Spleen (tissue), 11 donors: ENCODE measurements around the gene HAGH. TPM values are rescaled to one million over a fixed set of nuclear protein-coding genes. Genes with fewer than 3 reads are reported as not detected.

Source experiments
- DNase-seq: peaks from one replicate; pipeline ENCODE4 v3.0.0-alpha.2; 2020
- H3K27ac ChIP-seq, 8 donors: fragments of 200-600 bp; sonication (generic) in 7 of 8; 1 replicate in 4 of 8; 2 replicates in 4 of 8; pipeline versions ENCODE4 v1.5.0 to v1.8.0; 2016 to 2021; ENCODE audit warnings: inconsistent platforms in 4 of 8, mild to moderate bottlenecking in 4 of 8, moderate library complexity in 1 of 8
- H3K27me3 ChIP-seq, 7 donors: fragments of 200-600 bp; sonication (generic) in 6 of 7; replicated peaks in 1 of 7; 1 replicate in 4 of 7; 2 replicates in 3 of 7; pipeline versions ENCODE4 v1.5.0 to v1.8.0; 2016 to 2021; ENCODE audit warnings: inconsistent platforms in 3 of 7, mild to moderate bottlenecking in 1 of 7
- H3K36me3 ChIP-seq, 6 donors: fragments of 200-600 bp; sonication (generic) in 5 of 6; 1 replicate in 4 of 6; 2 replicates in 2 of 6; pipeline versions ENCODE4 v1.5.0 to v1.8.0; 2016 to 2021; ENCODE audit warnings: inconsistent platforms in 2 of 6
- H3K4me1 ChIP-seq, 6 donors: fragments of 200-600 bp; sonication (generic) in 5 of 6; 1 replicate in 3 of 6; 2 replicates in 3 of 6; pipeline versions ENCODE4 v1.5.0 to v1.8.0; 2016 to 2021; ENCODE audit warnings: inconsistent platforms in 3 of 6
- H3K4me3 ChIP-seq, 8 donors: fragments of 200-600 bp; sonication (generic) in 7 of 8; 1 replicate in 4 of 8; 2 replicates in 4 of 8; pipeline versions ENCODE4 v1.5.0 to v1.8.0; 2016 to 2021; ENCODE audit warnings: inconsistent platforms in 4 of 8, mild to moderate bottlenecking in 4 of 8, moderate library complexity in 2 of 8
- H3K9me3 ChIP-seq, 8 donors: fragments of 200-600 bp; sonication (generic) in 7 of 8; 1 replicate in 4 of 8; 2 replicates in 4 of 8; pipeline versions ENCODE4 v1.5.0 to v1.8.0; 2016 to 2021; ENCODE audit warnings: inconsistent platforms in 4 of 8
- CTCF ChIP-seq, 11 experiments: fragments of 200-600 bp in 7 of 11; fragments of 450-650 bp in 4 of 11; sonication (generic) in 4 of 11; IDR thresholded peaks in 8 of 11; conservative IDR thresholded peaks in 3 of 11; 1 replicate in 7 of 11; 2 replicates in 4 of 11; pipeline versions ENCODE4 v1.4.0 to v1.8.0; 2016 to 2021; ENCODE audit warnings: antibody characterized with exemption in 11 of 11, inconsistent platforms in 4 of 11, mild to moderate bottlenecking in 1 of 11
- POLR2A ChIP-seq, 3 donors: fragments of 450-650 bp; IDR thresholded peaks; one replicate each; pipeline ENCODE4 v1.5.1; 2017; ENCODE audit warnings: antibody characterized with exemption in 3 of 3, mild to moderate bottlenecking in 1 of 3
- POLR2AphosphoS5 ChIP-seq, 3 donors: sonication (generic); formaldehyde crosslinking; IDR thresholded peaks; one replicate each; pipeline ENCODE4 v1.5.1; 2017; ENCODE audit warnings: antibody characterized with exemption in 3 of 3
- WGBS, 5 donors: extraction: QIAGEN DNeasy Blood & Tissue Kit in 3 of 5; methylation state at CpG; one replicate each; pipeline versions ENCODE4 v1.1.5 to v1.1.7; 2013 to 2018; 5-methylcytosine and 5-hydroxymethylcytosine counted together
- intact Hi-C: fragments of 100-400 bp; cut with DNase I; formaldehyde crosslinking; loops from one replicate; pipeline ENCODE4 v1.15.0; 2023; ENCODE audit warnings: low total_unique reads
- polyA plus RNA-seq, 3 donors: library from polyadenylated mRNA; stranded (reverse); fragments of 200-250 nt; gene quantifications; one replicate each; pipeline ENCODE4 v1.2.1, GENCODE V29; 2013
- total RNA-seq, 7 donors: library from RNA; depleted of rRNA in 3 of 7; stranded (reverse); fragments of >200 nt in 3 of 7; fragmentation: NEBNext Ultra II Directional in 4 of 7; extraction: Animal tissue kit (Norgen Biotek cat#: 25700) in 4 of 7; gene quantifications; one replicate each; pipeline versions ENCODE4 v1.1.0 to v1.2.1, GENCODE V29; 2016 to 2021
- donor health status: healthy with polysubstance abuse.
- donor health status: DM: no; HTN: no; CAD: no; lungs with moderate emphysema.
- donor health status: DM: no; HTN: no; CAD: no.
- donor health status: Bipolar disorder and iron deficiency.
- donor health status: healthy.
- donor health status: DM: no; HTN: no; CAD: no.
- donor health status: DM: yes; HTN: yes; CAD: no.

Gene HAGH
- total and polyA plus RNA-seq, 10 donors, result 33.6 to 76.6 (median 49.0) TPM

GRCh38 chr16:1780677-1781072, 46.0 kb downstream of the HAGH start:
- H3K9me3 ChIP-seq, result no peaks in the 10 kb centered on the region
- H3K4me3 ChIP-seq, result peak overlapping the region in 2 of 8 donors; percentile 86 to 100
- DNase-seq, result no peak
- no peak for TF ChIP-seq CTCF (IDR thresholded peaks at IDR 0.05 in 8 of 11, conservative IDR thresholded peaks at IDR 0.05 in 3 of 11)
- no peak for TF ChIP-seq POLR2AphosphoS5 (IDR thresholded peaks at IDR 0.05)
- TF ChIP-seq POLR2A (IDR thresholded peaks at IDR 0.05), result no peak
- intact Hi-C loops, result no loop called here
- H3K4me1 ChIP-seq, result peaks cover 22 to 88% (median 45%) of the 10 kb centered on the region in 6 donors
- H3K27me3 ChIP-seq, result no peaks in the 10 kb centered on the region
- 73 to 96% (median 83%) methylated on average over 6 of the region's 6 CpGs for WGBS, 5 donors
- H3K27ac ChIP-seq, result no peak overlapping the region
- H3K36me3 ChIP-seq, result peaks cover 0 to 66% (median 35%) of the 10 kb centered on the region in 6 donors

DNA sequence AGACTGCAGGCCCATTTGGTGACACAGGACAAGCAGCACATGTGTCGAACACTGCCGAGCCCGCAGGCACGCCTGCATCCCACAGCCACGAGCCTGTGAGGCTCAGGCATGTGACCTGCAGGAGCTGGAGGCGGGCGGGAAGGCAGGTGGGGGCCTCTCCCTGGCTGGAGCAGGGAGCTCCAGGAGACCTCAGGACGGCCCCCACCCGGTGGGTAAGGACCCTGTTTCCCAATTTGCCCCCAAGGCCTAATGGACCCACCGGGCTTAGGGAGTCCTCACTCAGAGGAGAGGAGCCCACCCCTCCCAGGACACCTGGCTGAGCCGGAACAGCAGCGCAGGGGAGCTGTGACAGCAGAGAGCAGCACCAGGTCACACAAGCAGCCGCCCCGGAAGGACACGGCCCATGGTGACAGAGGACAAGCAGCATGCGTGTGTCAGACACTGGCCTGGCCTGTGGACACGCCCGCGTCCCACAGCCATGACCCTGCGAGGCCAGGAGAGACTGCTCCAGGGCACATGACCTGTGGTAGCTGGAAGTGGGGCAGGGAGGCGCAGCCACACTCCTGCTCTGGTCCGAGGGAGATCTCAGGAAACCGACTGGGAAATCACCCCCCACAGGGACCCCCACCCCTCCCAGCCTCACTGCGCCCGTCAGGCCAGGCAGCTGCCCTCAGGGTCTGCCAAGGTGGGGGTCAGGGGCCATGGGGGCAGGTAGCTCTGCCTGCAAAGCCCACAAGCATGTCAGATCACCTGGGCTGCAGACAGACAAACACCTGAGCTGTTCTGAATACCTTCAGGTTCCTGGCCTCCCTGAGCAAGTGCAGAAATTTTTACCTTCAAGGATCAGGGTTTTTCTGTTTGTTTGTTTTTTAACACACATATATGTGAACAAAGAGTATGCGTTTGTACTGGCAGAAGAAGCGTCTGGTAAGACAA, 46.6 kb downstream of the HAGH start:
- Histone ChIP-seq H3K9me3 (no peaks in the 10 kb centered on the region), H3K27me3 (no peaks in the 10 kb centered on the region), H3K4me3 (no peak overlapping the region), H3K27ac (peak overlapping the region in 1 of 8 donors; percentile 33), H3K36me3 (peaks cover 0 to 66% (median 37%) of the 10 kb centered on the region in 6 donors), H3K4me1 (peaks cover 23 to 88% (median 44%) of the 10 kb centered on the region in 6 donors)
- 81 to 91% (median 86%) methylated on average over 2 to 27 of the region's 27 CpGs for WGBS, 5 donors
- intact Hi-C loops, result no loop called here
- DNase-seq, result peak; percentile 79
- TF ChIP-seq CTCF (IDR thresholded peaks at IDR 0.05 in 8 of 11, conservative IDR thresholded peaks at IDR 0.05 in 3 of 11), result no peak
- TF ChIP-seq POLR2A (IDR thresholded peaks at IDR 0.05), result no peak
- TF ChIP-seq POLR2AphosphoS5 (IDR thresholded peaks at IDR 0.05), result peak; percentile 38 to 73 (median 66)

- peaks cover 0 to 65% (median 36%) of the 10 kb centered on the region in 6 donors for H3K36me3 ChIP-seq
- 85 to 92% (median 88%) methylated on average over 5 to 8 of the region's 8 CpGs for WGBS, 5 donors
- no peaks in the 10 kb centered on the region for H3K27me3 ChIP-seq
- H3K4me3 ChIP-seq, result no peak overlapping the region
- intact Hi-C loops, result no loop called here
- H3K27ac ChIP-seq, result no peak overlapping the region
- H3K4me1 ChIP-seq, result peaks cover 29 to 88% (median 45%) of the 10 kb centered on the region in 6 donors
- no peaks in the 10 kb centered on the region for H3K9me3 ChIP-seq
- DNase-seq, result peak; percentile 71
- TF ChIP-seq POLR2AphosphoS5 (IDR thresholded peaks at IDR 0.05), result peak in 1 of 3 donors; percentile 0
- no peak for TF ChIP-seq POLR2A (IDR thresholded peaks at IDR 0.05)
These were observed 47.4 kb downstream of the HAGH start for GRCh38 chr16:1779234-1779701.

GRCh38 chr16:1778200-1779179, 48.1 kb downstream of the HAGH start:
- Histone ChIP-seq H3K36me3 (peaks cover 0 to 65% (median 36%) of the 10 kb centered on the region in 6 donors), H3K4me1 (peaks cover 29 to 88% (median 44%) of the 10 kb centered on the region in 6 donors), H3K27me3 (no peaks in the 10 kb centered on the region), H3K9me3 (no peaks in the 10 kb centered on the region), H3K27ac (no peak overlapping the region), H3K4me3 (no peak overlapping the region)
- TF ChIP-seq CTCF (IDR thresholded peaks at IDR 0.05 in 8 of 11, conservative IDR thresholded peaks at IDR 0.05 in 3 of 11) (no peak), POLR2A (IDR thresholded peaks at IDR 0.05) (no peak), POLR2AphosphoS5 (IDR thresholded peaks at IDR 0.05) (peak; percentile 5 to 53 (median 28))
- WGBS, 5 donors, result 82 to 92% (median 88%) methylated on average over 21 to 34 of the region's 34 CpGs
- intact Hi-C loops, result no loop called here
- peak; percentile 76 for DNase-seq
